Aorta (tissue), 5 donors: ENCODE measurements around the gene PPP1R10. TPM values are rescaled to one million over a fixed set of nuclear protein-coding genes. Genes with fewer than 3 reads are reported as not detected.
A peak's percentile ranks its signal among the peaks of the same experiment; 100 is the strongest.

Experiments
- ATAC-seq: fragments of 200-7000 bp; cut with Tn5 transposase; one replicate; pipeline ENCODE4 v1.9.1; 2022; ENCODE audit warnings: moderate library complexity; ENCODE audit not compliant: low FRiP score
- DNase-seq, 2 donors: peaks; one replicate each; pipeline ENCODE4 v3.0.0-alpha.2; 2020
- H3K27ac ChIP-seq, 2 donors: one replicate each; pipeline ENCODE4 v1.5.1; 2013; ENCODE audit warnings: low read length in 2 of 2, mild to moderate bottlenecking in 2 of 2, moderate library complexity in 2 of 2, control low read depth in 1 of 2, inconsistent platforms in 1 of 2, low read depth in 1 of 2
- H3K27me3 ChIP-seq, 2 donors: one replicate each; pipeline ENCODE4 v1.6.1; 2013; ENCODE audit warnings: control low read depth in 1 of 2, low read length in 1 of 2, mild to moderate bottlenecking in 1 of 2, moderate library complexity in 1 of 2; ENCODE audit not compliant: insufficient read depth in 2 of 2, control insufficient read depth in 1 of 2
- H3K36me3 ChIP-seq, 2 donors: one replicate each; pipeline ENCODE4 v1.6.1; 2013; ENCODE audit warnings: control low read depth in 1 of 2, low read length in 1 of 2, mild to moderate bottlenecking in 1 of 2; ENCODE audit not compliant: insufficient read depth in 2 of 2, control insufficient read depth in 1 of 2
- H3K4me1 ChIP-seq, 2 donors: one replicate each; pipeline ENCODE4 v1.6.1; 2013; ENCODE audit warnings: low read length in 2 of 2, control low read depth in 1 of 2, mild to moderate bottlenecking in 1 of 2, moderate library complexity in 1 of 2; ENCODE audit not compliant: insufficient read depth in 2 of 2, control insufficient read depth in 1 of 2
- H3K4me3 ChIP-seq, 2 donors: one replicate each; pipeline ENCODE4 v1.5.1; 2013; ENCODE audit warnings: low read length in 2 of 2, control low read depth in 1 of 2, mild to moderate bottlenecking in 1 of 2
- H3K9me3 ChIP-seq: one replicate; pipeline ENCODE4 v1.6.1; 2013; ENCODE audit warnings: mild to moderate bottlenecking, low read length; ENCODE audit not compliant: control insufficient read depth
- WGBS, 2 donors: extraction: QIAGEN DNeasy Blood & Tissue Kit; methylation state at CpG; one replicate each; pipeline ENCODE4 v1.1.7; 2013; 5-methylcytosine and 5-hydroxymethylcytosine counted together
- intact Hi-C, 2 donors: fragments of 100-400 bp; cut with DNase I; formaldehyde crosslinking; loops; one replicate each; pipeline versions ENCODE4 v1.14.2 to v1.15.0; 2022
- polyA plus RNA-seq, 2 donors: library from polyadenylated mRNA; stranded (reverse); fragments of 200-250 nt; gene quantifications; one replicate each; pipeline ENCODE4 v1.2.3, GENCODE V29; 2013
- total RNA-seq, 2 donors: library from RNA; stranded (reverse); fragmentation: NEBNext Ultra II Directional; extraction: Animal tissue kit (Norgen Biotek cat#: 25700); gene quantifications; one replicate each; pipeline ENCODE4 v1.2.1, GENCODE V29; 2021
- donor health status: healthy with polysubstance abuse.
- donor health status: Bipolar disorder and iron deficiency.
- donor health status: DM: no; HTN: no; CAD: no.
- donor health status: DM: no; HTN: no; CAD: no.
- donor health status: DM: yes; HTN: yes; CAD: no.

PPP1R10 gene
- total and polyA plus RNA-seq, 4 donors = 8.6 to 83.8 (median 41.6) TPM

DNA sequence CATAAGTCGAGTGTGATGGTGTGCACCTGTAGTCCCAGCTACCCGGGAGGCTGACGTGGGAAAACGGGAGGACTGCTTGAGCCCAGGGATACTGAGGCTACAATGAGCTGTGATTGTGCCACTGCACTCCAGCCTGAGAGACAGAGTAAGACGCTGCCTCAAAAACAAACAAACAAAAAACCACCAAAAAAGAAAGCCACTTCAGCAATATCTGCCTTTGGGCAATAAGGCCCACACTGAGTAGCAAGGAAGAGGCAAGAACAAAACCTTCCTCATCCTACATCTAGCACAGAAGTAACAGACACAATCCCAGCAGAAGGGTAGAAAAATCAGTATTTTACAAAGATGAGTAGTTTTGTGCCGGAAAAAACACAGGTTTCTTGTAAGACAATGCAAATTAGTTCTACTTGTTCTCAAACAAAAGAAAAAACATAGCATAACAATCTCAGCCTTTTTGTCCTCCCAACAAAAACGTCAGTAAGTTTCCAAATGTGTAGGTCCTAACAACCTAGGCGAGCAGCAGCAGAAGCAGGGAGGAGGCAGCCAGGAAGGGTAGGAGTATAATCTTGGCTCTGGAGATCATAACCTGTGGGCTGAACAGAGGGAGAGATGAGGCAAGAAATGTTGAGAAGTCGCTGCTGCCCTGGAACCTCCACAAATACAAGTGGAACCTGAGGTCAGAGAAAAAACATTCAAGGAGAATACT is 5.7 kb downstream of the PPP1R10 start:
- no peak for ATAC-seq
- peaks cover 2 to 5% of the 10 kb centered on the region in 2 donors for H3K4me1 ChIP-seq

DNA sequence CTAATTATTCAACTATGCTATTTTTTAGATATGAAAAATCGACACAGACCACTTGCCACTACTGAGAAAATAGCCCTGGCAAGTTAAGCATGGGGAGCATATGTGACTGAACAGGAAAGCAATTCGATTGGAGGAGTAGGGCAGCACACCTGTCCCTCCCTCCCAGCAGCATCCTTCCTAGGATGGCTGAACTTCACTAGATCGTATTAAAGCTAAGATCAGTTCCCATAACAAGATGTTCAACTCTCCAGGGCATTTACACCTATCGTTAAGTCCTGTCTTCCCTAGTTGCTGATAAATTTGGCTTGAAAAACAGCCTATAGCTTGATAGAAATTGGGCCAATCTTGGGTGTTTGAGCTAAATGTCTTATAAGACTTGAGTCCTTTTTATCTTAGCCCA is 7.0 kb downstream of the PPP1R10 start:
- peaks cover 13% of the 10 kb centered on the region in 2 donors for H3K36me3 ChIP-seq
- H3K9me3 ChIP-seq = no peaks in the 10 kb centered on the region
- H3K27ac ChIP-seq = no peak overlapping the region
- ATAC-seq = no peak
- no peak overlapping the region for H3K4me3 ChIP-seq
- whole genome bisulfite sequencing, 2 donors = 52 to 67% methylated on average over 4 of the region's 4 CpGs
- no peak for DNase-seq
- intact Hi-C loops = loop anchor here (5.0 kb wide), 1 partner anchor 38 kb away; the partner anchor contains the start of gene ABCF1 (in 2 of the 2)
- H3K4me1 ChIP-seq = peaks cover 2 to 5% of the 10 kb centered on the region in 2 donors
- H3K27me3 ChIP-seq = peaks cover 0 to 2% of the 10 kb centered on the region in 2 donors

More for the DNA sequence above, 5.7 kb downstream of the PPP1R10 start:
- Histone ChIP-seq H3K9me3 (no peaks in the 10 kb centered on the region), H3K27ac (no peak overlapping the region), H3K36me3 (peaks cover 7 to 13% of the 10 kb centered on the region in 2 donors), H3K4me3 (no peak overlapping the region), H3K27me3 (peaks cover 0 to 2% of the 10 kb centered on the region in 2 donors)
- DNase-seq = no peak
- WGBS, 2 donors = 57 to 61% methylated on average over 9 of the region's 9 CpGs
- intact Hi-C loops = loop anchor here (5.0 kb wide), 1 partner anchor 39 kb away; the partner anchor contains the start of gene ABCF1 (in 2 of the 2)

DNA sequence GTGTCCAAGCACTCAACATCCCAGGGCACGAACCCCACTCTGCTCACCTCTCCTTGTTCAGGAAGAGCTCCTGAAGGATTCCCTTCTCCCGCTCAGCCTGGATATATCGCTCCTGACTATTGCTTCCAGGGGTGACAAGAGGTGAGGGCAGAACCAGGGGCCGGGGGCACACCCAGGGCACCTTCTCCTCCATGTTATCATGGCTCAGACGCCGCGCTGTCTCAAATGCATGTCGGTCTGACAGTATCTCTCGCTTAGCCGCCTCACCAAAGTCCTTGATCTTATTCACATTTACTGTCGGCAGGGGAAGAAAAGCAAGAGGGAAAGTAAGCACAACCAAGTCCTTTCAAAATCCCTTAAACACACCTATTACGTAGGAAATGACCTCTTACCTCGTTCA is 13.1 kb downstream of the PPP1R10 start:
- ATAC-seq = no peak
- intact Hi-C loops = no loop called here

DNA sequence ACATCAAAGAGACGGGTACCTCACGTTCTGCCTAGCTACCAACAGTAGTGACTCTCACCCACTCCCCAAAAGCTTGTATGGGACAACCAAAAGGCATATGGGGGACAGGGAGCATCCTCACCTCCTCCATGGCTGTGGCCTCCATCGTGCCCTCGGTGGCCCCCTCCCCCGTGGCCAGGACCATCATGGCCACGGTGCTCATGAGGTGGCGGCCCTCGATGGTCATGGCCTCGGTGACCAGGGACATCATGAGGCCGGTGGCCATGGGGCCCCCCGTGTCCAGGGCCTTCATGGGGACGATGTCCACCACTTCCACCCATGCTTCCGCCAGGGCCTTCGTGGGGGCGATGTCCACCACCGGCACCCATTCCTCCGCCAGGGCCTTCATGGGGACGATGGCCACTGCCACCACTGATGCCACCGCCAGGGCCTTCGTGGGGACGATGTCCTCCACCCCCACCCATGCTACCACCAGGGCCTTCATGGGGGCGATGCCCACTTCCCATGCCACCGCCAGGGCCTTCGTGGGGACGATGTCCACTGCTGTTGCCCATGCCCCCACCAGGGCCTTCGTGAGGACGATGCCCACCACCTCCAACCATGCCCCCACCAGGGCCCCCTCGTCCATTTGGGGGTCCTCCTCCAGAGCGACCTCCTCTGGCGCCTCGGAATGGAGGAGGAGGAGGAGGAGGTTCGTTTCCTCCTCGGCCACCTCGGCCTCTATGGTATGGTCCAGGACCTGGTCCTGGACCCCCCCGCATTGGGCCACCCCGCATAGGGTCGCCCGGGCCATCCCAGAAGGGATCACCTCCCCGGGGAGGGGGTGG is 15.0 kb downstream of the PPP1R10 start:
- Histone ChIP-seq H3K9me3 (no peaks in the 10 kb centered on the region), H3K4me1 (no peaks in the 10 kb centered on the region), H3K27me3 (no peaks in the 10 kb centered on the region), H3K36me3 (peaks cover 15 to 30% of the 10 kb centered on the region in 2 donors), H3K27ac (no peak overlapping the region), H3K4me3 (no peak overlapping the region)
- 89 to 90% methylated on average over 39 of the region's 39 CpGs for whole genome bisulfite sequencing, 2 donors
- intact Hi-C loops = no loop called here
- ATAC-seq (peak; percentile 10), DNase-seq (no peak)

More for the DNA sequence above, 13.1 kb downstream of the PPP1R10 start:
- no peak for DNase-seq
- Histone ChIP-seq H3K27me3 (no peaks in the 10 kb centered on the region), H3K4me3 (no peak overlapping the region), H3K36me3 (peaks cover 25 to 33% of the 10 kb centered on the region in 2 donors), H3K4me1 (no peaks in the 10 kb centered on the region), H3K27ac (no peak overlapping the region), H3K9me3 (no peaks in the 10 kb centered on the region)
- 93 to 94% methylated on average over 13 of the region's 13 CpGs for WGBS, 2 donors

DNA sequence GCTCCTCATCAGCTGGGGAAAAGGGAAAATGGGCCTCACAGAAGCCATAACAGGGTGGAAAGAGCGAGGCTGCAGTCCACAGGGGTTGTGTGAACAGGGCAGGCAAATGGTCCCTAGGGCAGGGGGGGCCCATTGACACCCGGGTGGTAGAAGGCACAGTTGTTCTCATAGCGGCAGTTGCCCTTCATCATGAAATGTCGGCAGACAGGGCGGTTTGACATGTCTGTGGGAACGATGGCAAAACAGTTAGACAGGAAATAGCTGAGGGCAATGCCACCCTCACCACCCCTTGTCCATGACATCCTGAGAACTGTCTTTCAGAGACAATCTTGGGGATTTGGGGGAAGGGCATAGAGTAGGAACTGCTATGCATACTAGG is 15.6 kb downstream of the PPP1R10 start:
- Histone ChIP-seq H3K27me3 (no peaks in the 10 kb centered on the region), H3K27ac (no peak overlapping the region), H3K4me3 (no peak overlapping the region), H3K36me3 (peaks cover 15 to 29% of the 10 kb centered on the region in 2 donors), H3K9me3 (no peaks in the 10 kb centered on the region), H3K4me1 (no peaks in the 10 kb centered on the region)
- WGBS, 2 donors = 49 to 55% methylated on average over 6 of the region's 6 CpGs
- intact Hi-C loops = no loop called here
- ATAC-seq (no peak), DNase-seq (no peak)

DNA sequence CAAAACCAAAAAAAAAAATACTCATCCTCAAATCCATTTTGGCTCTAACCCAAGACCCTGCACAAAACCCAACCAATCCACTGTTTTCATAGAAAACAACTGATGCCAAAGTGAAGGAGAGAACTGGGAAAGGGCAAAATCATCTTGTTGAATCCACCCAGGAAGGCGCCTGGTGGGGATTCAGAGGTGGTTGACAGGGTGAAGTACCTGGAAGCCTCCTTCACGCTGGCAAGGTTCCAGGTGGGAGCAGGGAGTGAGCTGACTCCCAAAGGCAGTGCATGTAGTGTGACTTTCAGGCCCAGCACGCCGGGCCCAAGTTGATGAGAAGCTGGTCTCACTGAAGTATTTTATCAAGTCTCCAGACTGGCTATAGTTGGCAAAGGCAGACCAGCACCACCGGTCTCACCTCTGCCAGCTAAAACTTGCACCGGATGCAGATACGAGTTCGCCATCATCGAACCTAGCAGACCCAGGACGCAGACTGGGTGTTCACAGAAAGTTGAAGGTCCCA is 16.5 kb downstream of the PPP1R10 start:
- H3K36me3 ChIP-seq = peaks cover 15 to 24% of the 10 kb centered on the region in 2 donors
- DNase-seq (peak in 1 of 2 donors; percentile 50), ATAC-seq (no peak)
- no peaks in the 10 kb centered on the region for H3K9me3 ChIP-seq
- no peaks in the 10 kb centered on the region for H3K4me1 ChIP-seq
- intact Hi-C loops = no loop called here
- no peak overlapping the region for H3K27ac ChIP-seq
- no peaks in the 10 kb centered on the region for H3K27me3 ChIP-seq
- H3K4me3 ChIP-seq = no peak overlapping the region
- 59 to 61% methylated on average over 10 of the region's 10 CpGs for WGBS, 2 donors

DNA sequence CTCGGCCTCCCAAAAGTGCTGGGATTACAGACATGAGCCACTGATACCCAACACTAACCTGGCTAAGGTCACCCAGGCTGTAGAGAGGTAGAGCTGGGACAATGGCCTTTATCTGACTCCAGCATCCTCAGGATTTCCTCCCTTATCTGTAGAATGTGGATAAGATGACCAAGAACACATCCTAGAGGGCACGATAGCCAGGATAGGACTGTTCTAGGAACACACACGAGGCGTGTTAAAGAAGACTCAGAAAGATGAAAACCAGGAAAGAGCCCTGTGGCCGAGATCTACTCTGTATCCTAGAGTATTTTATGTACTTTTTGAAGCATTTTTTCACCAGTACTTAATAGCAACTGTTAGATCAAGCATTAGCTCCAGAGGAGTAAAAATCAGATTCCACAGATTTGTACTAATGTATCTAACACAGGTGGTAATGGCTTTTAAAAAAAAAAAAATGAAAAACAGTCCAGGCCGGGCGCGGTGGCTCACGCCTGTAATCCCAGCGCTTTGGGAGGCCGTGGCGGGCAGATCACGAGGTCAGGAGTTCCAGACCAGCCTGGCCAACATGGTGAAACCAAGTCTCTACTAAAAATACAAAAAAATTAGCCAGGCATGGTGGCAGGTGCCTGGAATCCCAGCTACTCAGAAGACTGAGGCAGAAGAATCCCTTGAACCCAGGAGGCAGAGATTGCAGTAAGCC is 17.3 kb downstream of the PPP1R10 start:
- Histone ChIP-seq H3K36me3 (peaks cover 13 to 20% of the 10 kb centered on the region in 2 donors), H3K27me3 (no peaks in the 10 kb centered on the region), H3K27ac (no peak overlapping the region), H3K4me3 (no peak overlapping the region), H3K4me1 (no peaks in the 10 kb centered on the region), H3K9me3 (no peaks in the 10 kb centered on the region)
- DNase-seq (no peak), ATAC-seq (no peak)
- intact Hi-C loops = no loop called here
- 79 to 85% methylated on average over 13 of the region's 13 CpGs for WGBS, 2 donors

DNA sequence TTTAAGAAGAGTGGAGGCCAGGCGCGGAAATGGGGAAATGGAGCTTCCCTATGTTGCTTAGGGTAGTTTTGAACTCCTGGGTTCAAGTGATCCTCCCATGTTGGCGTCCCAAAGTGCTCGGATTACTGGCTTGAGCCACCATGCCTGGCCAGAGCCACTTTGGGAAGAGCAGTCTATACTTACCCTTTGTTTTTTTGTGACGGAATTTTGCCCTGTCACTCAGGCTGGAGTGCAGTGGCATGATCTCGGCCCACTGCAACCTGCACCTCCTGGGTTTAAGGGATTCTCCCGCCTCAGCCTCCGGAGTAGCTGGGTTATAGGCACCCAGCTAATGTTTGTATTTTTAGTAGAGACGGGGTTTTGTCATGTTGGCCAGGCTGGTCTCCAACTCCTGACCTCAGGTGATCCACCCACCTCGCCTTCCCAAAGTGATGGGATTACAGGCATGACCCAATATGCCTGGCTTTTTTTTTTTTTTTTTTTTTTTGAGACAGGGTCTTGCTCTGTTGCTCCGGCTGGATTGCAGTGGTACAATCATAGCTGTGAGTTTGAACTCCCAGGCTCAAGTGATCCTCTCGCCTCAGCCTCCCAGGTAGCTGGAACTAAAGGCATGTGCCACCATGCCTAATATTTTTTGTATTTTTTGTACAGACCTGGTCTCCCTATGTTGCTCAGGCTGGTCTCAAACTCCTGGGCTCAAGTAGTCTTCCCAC is 18.0 kb downstream of the PPP1R10 start:
- no peak overlapping the region for H3K4me3 ChIP-seq
- no peaks in the 10 kb centered on the region for H3K27me3 ChIP-seq
- H3K9me3 ChIP-seq = no peaks in the 10 kb centered on the region
- ATAC-seq (no peak), DNase-seq (no peak)
- 72 to 73% methylated on average over 12 of the region's 12 CpGs for WGBS, 2 donors
- H3K36me3 ChIP-seq = peaks cover 9 to 15% of the 10 kb centered on the region in 2 donors
- no peak overlapping the region for H3K27ac ChIP-seq
- H3K4me1 ChIP-seq = no peaks in the 10 kb centered on the region
- intact Hi-C loops = no loop called here
